GM21360 (cell line): ENCODE results near the gene DSC2.

Experiments
- ATAC-seq: cut with Tn5 transposase; IDR thresholded peaks from one replicate; pipeline ENCODE4 v1.9.1; 2021; ENCODE audit warnings: mild to moderate bottlenecking, moderate library complexity; ENCODE audit not compliant: unreplicated experiment

The DSC2 gene

DNA sequence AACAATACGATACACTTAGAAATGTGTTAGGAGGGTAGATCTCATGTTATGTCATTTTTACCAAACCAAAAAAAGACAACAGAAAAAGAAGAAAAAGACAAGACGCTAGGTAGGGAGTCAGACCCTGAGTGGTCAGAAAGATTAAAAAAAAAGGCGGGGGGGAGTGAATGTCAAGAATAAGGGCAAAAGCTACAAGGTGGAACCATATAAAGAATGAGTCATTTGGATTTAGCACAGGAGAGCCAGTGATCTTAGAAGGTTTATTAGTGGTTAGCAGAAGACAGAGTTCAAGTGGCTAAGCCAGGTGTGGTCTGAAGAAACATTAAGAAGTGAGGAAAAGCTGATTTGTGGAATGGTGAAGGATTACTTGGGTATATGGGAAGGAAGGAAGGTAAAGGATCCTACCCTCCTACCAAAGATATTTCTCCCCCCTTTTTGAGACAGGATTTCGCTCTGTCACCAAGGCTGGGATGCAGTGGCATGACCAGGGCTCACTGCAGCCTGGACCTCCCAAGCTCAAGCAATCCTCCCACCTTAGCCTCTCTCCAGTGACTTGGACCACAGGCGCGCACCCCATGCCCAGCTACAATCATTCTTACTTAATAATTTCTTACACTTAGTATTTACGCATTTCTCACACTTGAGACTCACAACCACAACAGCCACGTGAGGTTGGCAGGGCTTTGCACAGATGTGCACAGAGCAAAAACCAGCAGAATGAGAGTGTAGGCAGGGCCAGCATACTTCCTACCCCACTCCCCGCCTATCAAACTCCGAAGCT, 2.6 kb downstream of the DSC2 start:
- ATAC-seq: no peak

GRCh38 chr18:31098878-31099277, 3.3 kb downstream of the DSC2 start:
- ATAC-seq: no peak

- no peak for ATAC-seq
Measured at GRCh38 chr18:31097666-31098065, 4.6 kb downstream of the DSC2 start.

DNA sequence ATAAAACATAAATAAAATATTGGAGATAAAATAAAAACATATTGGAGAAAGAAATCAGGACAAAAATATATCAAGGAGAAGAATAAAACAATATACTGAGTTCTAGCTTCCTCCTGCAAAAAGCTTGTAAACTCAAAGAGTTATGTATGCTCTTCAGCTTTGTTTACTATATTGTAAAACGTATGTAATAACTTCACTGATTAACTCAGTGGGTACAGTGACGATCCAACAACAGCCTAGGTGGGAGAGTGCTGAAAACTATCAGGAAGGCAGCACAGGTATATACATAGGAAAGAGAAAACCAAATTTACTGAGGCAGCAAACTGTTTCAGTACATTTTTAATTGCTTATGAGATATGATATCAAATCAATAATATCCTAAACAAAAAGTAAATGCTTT, 8.3 kb downstream of the DSC2 start:
- ATAC-seq: no peak

GRCh38 chr18:31093294-31093693, 8.9 kb downstream of the DSC2 start:
- ATAC-seq: no peak

- no peak for ATAC-seq
Measured at GRCh38 chr18:31091350-31091749, 10.9 kb downstream of the DSC2 start.

GRCh38 chr18:31088532-31088931, 13.7 kb downstream of the DSC2 start:
- ATAC-seq: no peak

DNA sequence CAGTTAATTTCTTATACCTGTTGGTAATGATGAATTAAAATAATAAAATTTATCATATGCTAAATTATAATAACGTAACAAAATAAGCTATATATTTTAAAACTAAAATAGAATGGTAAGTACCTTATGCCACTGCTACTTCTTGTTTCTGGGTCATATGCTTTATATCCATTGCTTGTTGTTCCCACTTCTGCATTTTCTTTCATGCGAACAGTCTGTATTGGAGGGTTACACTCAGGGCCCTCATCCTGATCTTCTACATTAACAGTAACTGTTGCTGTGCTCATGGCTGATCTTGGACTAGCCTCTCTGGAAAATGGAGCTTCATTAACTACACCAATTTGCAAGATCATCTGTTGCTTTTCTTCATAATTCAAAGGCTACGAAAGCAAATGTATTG, 22.2 kb downstream of the DSC2 start:
- no peak for ATAC-seq

DNA sequence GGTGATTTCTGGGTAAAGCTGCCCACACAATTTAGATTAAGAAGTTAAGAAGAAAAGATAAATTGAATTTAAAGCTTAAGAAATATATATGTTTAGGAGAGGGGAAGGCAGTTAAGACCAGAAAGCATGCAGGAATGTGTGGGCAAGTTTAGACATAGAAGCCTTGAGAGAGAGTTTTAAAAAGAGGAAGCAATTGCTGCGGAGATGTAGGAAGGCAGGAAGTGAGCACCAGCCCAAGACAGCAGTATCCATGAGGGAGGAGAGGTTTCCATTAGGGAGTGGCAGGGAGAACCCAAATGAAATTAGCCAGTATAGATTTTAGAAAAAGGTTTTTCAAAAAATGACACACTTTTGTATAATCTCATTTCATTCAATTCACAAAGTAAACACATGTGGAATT, 24.3 kb downstream of the DSC2 start:
- ATAC-seq: no peak

DNA sequence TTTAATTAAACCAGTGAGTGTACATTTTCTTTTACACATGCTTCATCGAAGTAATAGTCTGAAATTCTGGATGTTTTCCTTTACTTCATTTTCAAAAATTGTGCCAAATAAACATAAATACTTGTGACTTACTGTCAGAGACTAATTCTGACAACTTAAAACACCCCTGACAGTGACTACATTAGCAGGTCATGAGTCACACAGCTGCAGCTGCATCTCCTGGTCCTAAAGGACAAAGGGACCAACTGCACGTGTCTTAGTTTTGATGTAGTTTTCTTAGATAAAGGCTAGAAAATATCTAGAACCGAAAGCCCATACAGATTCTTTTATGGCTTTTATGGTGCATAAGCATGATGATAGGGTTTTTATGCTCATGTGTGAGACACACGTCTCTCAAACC, 30.0 kb downstream of the DSC2 start:
- no peak for ATAC-seq

DNA sequence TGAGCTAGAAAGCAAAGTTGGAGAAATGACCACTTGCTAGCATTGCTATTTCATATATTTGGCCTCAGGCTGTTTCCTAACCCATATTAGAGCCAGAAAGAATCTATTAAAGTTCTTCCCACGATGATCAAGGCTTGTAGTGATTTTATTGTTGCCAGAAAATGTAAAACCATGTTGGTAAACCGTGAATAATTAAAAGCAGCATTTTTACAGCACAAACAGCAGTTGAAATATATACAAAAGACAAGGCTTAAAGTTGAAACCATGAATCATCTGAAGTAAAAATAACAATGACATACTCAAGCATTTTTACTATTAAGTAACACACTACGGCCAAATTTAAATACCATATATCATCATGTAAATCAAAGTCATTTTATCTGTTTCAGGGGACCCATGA, 32.0 kb downstream of the DSC2 start:
- no peak for ATAC-seq

GRCh38 chr18:31066266-31066665, 36.0 kb downstream of the DSC2 start:
- ATAC-seq: no peak

DNA sequence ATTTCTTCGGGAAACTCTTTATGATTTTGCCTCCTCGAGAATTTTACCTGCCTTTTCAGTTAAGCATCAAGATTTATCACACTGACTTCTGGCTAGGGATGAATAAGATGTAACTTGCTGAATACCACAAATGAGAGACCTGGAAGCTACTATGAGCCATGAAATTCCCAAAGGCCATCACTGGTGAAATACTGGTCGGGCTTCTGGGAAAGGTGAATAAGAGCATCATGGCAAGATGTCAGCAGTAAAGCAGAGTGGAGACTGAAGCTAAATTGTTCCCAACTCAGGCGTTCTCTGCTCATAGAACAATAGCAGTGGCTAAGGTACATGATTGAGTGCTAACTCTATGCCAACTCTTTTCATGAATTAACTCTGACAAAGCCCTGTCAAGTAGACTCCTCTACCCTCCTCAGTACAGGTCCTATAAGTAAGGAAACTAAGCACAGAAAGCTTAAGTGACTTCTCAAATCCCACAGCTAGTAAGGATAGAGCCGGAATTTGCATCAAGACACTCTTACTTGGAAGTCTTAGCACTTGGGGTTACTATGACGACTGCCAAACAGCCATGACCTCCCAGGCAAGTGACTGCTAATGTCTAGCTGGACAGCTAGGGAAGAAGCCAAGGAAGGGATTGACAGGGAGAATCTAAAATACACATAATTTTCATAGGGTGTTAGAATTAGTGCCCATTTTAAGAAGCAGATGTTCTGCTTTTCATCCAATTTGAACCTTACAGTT, 37.0 kb downstream of the DSC2 start:
- no peak for ATAC-seq

DNA sequence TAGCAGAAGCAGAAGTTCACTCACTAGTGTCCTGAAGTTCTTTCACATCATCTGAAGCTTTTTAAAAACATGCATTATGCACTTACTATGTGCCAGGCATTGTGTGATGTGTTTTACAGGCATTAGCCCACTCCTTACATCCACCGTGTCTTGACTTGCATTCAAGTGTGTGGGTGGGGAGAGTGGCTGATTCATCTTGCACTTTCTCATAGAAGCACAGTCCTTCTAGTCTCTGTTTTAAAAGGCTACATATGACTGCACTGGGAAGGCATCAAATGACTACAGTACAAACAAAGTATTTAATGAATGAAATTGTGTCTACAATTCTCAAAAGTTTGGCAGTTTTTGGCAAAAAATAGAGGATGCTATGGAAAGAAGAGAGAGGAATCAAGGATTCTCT, 38.1 kb downstream of the DSC2 start:
- peak; percentile 79 for ATAC-seq

- ATAC-seq: peak; percentile 47
Measured at GRCh38 chr18:31061945-31062344, 40.3 kb downstream of the DSC2 start.

DNA sequence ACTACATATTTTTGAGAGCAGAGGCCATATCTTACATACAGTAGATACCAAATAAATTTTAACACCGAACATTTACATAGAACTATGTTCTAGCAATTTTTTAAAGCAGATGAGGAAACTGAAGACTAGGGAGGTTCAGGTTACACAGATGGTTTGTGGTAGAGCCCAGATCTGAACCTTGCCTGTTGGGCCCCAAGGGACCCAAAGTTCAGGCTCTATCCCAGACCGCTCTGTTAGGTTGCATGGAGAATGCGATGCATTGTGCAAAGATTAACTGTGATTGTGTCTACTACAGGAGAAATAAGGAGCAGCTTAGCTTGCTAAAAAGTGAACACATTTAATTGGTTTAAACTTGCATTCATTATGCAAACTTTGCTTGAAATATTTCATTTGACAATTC, 43.3 kb downstream of the DSC2 start:
- ATAC-seq: no peak

DNA sequence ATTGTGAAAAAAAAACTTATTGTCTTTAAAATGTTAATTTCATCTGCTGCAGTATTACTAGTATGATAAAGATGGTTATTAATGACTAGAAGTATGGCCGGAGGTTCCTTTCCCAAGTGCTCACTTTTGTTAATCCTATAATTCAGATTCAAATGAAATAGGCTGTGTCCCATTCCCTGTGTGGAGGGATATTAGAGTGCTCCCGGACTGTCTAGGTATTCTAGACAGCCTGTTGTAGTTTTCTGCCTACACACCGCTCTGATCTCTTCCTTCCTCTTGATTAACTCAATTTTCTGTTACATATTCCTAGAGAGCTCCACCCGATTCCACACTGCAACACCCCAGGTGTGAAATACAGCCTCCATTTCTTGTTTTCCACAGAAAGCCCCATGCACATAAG, 44.3 kb downstream of the DSC2 start:
- ATAC-seq: no peak

GRCh38 chr18:31057051-31057450, 45.2 kb downstream of the DSC2 start:
- no peak for ATAC-seq

GRCh38 chr18:31056296-31056695, 45.9 kb downstream of the DSC2 start:
- ATAC-seq: no peak

- ATAC-seq: no peak
Measured at GRCh38 chr18:31050635-31051034, 51.6 kb downstream of the DSC2 start.

GRCh38 chr18:31049189-31049588, 53.0 kb downstream of the DSC2 start:
- no peak for ATAC-seq

DNA sequence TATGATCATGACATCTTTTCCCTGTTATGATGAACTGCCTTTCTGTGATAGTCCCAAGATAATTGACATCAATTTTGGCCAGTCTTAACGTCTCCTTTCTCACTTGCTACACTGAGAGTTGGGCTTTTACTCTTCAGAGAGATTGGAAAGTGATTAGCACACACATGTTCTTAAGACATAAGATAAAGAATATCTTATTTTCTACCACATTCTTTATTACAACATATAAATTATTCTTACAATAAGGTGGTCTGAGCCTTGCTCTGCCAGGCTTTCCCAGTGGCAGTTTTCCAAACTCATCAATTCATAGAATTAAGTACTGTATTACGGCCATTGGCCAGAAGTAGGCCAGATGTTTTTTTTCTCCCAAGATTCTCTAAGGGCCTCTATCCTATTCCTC, 54.0 kb downstream of the DSC2 start:
- no peak for ATAC-seq

GRCh38 chr18:31046916-31047315, 55.3 kb downstream of the DSC2 start:
- ATAC-seq: no peak
